ENCODE data around the gene PIGR. TPM values are rescaled to one million over a fixed set of nuclear protein-coding genes. Genes with fewer than 3 reads are reported as not detected.

PIGR gene
- total and polyA plus RNA-seq, 2 of the 8 experiments (the other 6 are each of a cell fraction or from before 2014, with no cell fraction given), result not detected

DNA sequence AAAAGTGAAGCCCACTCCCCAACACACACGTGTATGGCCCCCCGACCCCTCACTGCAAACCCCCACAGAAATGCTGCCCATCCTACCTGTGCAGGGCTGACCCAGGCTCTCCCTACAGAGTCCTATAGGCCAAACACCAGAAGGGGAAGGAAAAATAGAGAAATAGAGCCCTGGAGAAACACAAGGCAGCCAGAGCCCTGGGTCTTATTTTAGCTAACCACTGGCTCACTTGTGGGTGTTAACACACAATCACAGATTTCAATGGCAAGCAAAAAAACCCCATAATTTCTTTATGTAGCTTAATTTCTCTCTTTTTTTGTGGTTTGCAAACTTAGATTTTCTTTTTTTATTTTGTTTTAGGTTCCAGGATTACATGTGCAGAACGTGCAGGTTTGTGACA lies 989 bp upstream of the PIGR start (continued):
- TF ChIP-seq CHD7 (IDR thresholded peaks at IDR 0.05; ENCODE audit: insufficient replicate concordance, low read length) (no peak), KDM5A (IDR thresholded peaks at IDR 0.05; ENCODE audit: low read length) (no peak), ZNF274 (IDR thresholded peaks at IDR 0.05; ENCODE audit: borderline replicate concordance, extremely low read depth, low read length) (no peak), FOSL1 (IDR thresholded peaks at IDR 0.05; ENCODE audit: insufficient read depth, low read depth, low read length) (no peak)
